ENCODE data around the gene GALNT15.

The GALNT15 gene

GRCh38 chr3:16171009-16171408 lies 3.5 kb upstream of the GALNT15 start:
- no peak for DNase-seq

GRCh38 chr3:16171825-16172224 lies 2.7 kb upstream of the GALNT15 start:
- no peak for DNase-seq

DNA sequence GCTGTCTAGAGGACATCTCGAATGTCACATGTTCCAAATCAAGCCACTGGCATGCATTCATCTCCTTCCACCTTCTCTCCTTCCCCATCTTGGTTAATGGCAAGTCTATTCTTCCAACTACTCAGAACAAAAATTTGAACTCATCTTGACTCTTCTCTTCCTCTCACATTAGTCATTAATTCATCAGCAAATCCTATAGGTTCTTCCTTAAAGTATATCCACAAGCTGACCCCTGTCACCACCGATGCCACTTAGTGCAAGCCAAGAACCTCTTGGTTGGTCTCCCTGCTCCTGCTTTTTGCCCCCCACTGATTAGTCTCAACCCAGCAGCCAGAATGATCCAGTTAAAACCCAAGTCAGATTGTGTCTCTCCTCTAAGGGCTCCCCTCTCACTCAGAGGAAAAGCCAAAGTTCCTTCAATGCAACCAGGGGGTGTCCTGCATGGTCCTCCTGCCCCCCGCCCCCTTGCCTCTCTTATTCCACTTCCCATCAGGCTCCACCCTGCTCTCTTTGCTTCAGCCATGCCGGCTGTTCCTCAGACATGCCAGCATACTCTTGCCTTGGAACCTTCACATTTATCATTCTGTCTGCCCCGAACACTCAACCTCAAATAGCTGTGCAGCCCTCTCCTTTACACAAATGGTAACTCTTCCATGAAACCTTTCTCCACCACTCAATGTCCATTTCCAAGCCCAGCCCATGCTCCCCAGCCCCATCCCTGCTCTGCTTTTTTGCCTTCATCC lies 1.0 kb upstream of the GALNT15 start:
- no peak for DNase-seq

DNA sequence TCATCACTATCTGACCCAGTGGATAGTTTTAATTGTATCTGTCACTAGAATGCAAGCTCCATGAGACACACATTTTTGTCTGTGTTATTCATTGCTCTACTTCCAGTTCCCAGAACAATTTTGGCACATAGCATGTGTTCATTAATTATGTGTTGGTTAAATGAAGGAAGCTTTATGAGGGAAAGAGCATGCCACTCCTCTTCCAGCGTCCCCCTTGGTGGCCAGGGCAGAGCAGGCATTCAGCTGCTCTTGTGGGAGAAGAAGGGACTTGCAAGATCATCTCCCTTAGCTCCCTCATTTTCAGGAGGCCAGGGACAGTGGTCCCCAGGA lies 489 bp upstream of the GALNT15 start:
- DNase-seq, result no peak

GRCh38 chr3:16174976-16175901 lies 759 bp downstream of the GALNT15 start:
- DNase-seq, result no peak

GRCh38 chr3:16176391-16177030 lies 2.0 kb downstream of the GALNT15 start:
- no peak for DNase-seq

DNA sequence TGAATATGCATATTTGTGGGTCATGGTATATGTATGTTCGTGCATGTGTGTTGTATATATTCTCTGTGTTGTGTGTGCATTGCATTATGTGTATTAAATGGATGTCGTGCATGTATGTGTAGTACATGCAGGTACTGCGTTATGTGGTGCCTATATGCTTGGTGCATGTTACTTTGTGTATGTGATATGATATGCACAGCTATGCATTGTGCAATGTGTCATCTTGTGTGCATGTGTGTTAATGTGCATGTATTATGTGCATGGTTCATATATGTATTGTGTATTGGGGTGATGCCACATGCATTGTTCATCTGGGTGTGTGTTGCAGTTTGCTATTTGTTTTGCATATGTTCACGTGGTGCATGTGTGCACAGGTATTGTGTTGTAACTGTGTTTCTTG lies 2.9 kb downstream of the GALNT15 start:
- DNase-seq, result no peak

- peak; percentile 48 for DNase-seq
These were observed 3.6 kb downstream of the GALNT15 start for GRCh38 chr3:16177962-16178627.

- DNase-seq, result no peak
These were observed 4.1 kb downstream of the GALNT15 start for GRCh38 chr3:16178628-16178988.

DNA sequence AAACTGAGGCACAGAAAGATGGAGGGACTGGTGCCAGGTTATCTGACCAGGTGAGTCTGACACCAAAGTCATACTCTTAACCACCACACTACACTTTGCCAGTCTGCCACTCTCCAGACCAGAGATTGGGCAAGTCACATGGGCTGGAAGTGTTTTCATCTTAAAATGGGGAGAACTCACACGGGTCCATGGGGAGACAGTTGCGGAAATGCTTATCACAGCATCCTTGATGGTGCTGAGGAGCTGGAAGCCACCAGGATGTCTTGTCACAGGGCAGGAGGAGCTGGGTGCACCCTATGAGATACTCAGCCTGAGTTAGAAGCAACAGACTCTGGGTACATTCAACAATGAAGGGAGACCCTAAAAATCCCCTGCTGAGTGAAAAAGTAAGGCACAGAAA lies 4.8 kb downstream of the GALNT15 start:
- no peak for DNase-seq

GRCh38 chr3:16179771-16180736 lies 5.6 kb downstream of the GALNT15 start:
- no peak for DNase-seq

GRCh38 chr3:16180737-16181134 lies 6.3 kb downstream of the GALNT15 start:
- DNase-seq, result no peak

- peak; percentile 83 for DNase-seq
These were observed 6.9 kb downstream of the GALNT15 start for GRCh38 chr3:16181361-16181760.

DNA sequence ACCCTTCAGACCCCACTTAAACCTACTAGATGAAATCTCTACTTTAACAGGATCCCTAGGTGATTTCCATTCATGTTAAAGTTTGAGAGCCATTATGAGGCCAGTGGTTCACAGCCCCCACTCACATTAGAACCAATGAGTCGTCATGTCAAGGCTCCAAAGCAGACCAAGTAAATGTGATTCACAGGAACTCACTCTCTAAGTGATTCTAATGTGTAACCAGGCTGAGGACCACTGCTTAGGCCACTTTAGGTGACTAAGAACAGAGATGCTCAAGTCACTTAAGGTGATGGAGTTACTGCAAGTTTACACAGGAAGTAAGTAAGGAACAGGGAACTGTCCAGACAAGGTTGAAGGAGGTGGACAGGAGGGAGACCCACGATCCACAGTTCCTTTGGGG lies 7.7 kb downstream of the GALNT15 start:
- no peak for DNase-seq

GRCh38 chr3:16182612-16183011 lies 8.1 kb downstream of the GALNT15 start:
- DNase-seq, result no peak

GRCh38 chr3:16183082-16183481 lies 8.6 kb downstream of the GALNT15 start:
- no peak for DNase-seq

DNA sequence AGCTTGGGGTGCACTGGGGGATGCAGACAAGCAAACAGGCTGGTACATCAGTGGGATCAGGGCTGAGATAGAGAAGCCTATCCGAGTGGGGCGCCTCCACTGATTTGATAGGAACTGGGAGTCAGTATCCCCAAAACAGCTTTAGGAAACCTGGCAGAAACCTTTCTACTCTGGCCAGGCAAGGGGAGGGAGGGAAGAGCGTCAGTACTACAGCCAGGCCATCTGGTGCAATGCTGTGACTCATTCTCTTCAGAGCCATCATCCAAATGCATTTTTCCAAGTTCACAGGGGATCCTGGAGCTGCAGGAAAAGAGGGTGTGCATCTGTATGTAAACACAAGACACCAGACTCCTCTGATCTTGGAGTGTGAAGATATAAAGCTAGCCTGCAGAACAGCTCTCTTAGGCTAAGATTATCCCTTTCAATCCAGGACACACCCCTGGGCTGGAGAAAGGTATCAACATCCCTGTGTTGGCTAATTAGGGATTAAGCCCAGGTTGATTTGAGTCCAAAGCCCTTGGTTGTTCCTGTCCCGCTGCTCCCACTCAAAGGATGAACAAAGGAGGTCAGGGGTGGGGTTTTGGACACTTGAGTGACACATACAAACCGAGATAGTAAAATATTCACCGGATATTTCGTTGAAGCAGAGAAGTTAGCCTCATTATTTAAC lies 9.3 kb downstream of the GALNT15 start:
- DNase-seq, result no peak

DNA sequence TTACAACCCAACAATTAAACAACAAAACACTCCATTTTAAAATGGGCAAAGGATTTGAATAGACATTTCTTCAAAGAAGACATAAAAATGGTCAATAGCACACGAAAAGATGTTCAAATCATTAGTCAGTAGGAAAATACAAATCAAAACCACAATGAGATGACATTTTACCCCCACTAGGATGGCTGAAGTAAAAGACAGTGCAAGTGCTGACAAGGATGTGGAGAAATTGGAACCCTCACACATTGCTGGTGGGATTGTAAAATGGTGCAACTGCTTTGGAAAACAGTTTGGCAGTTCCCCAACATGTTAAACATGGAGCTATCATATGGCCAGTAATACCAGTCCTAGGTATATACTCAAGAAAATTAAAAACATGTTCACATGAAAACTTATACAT lies 11.6 kb downstream of the GALNT15 start:
- DNase-seq, result no peak

- no peak for DNase-seq
These were observed 12.1 kb downstream of the GALNT15 start for GRCh38 chr3:16186565-16186964.

DNA sequence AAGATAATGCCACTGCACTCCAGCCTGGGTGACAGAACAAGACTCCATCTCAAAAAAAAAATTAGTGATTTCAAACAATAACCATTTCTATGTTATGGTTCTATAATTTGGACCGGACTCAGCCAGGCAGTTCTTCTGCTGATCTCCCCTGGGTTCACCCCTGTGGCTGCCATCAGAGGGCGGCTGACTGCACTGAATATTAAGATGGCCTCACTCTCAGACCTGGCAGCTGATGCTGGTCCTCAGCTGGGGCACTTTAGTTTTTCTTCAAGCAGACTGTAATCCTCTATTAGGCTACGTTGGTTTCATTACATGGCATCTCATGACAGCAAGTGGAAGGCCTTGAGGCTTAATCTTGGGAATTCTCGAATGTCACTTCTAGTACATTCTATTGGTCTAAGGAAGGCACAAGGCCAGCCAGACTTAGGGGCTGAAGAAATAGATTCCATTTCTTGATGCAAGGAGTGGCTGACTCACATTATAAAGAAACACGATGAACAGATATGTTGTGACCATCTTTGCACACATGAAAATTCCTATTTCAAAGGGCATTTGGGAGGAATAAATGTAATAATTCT lies 12.8 kb downstream of the GALNT15 start:
- DNase-seq, result no peak

GRCh38 chr3:16188071-16188470 lies 13.6 kb downstream of the GALNT15 start:
- no peak for DNase-seq
